Spleen (tissue), 11 donors: ENCODE results near the gene HNMT. TPM values are rescaled to one million over a fixed set of nuclear protein-coding genes. Genes with fewer than 3 reads are reported as not detected.

ENCODE experiments used
- DNase-seq: peaks from one replicate; pipeline ENCODE4 v3.0.0-alpha.2; 2020
- H3K27ac ChIP-seq, 8 donors: fragments of 200-600 bp; sonication (generic) in 7 of 8; 1 replicate in 4 of 8; 2 replicates in 4 of 8; pipeline versions ENCODE4 v1.5.0 to v1.8.0; 2016 to 2021; ENCODE audit warnings: inconsistent platforms in 4 of 8, mild to moderate bottlenecking in 4 of 8, moderate library complexity in 1 of 8
- H3K27me3 ChIP-seq, 7 donors: fragments of 200-600 bp; sonication (generic) in 6 of 7; replicated peaks in 1 of 7; 1 replicate in 4 of 7; 2 replicates in 3 of 7; pipeline versions ENCODE4 v1.5.0 to v1.8.0; 2016 to 2021; ENCODE audit warnings: inconsistent platforms in 3 of 7, mild to moderate bottlenecking in 1 of 7
- H3K36me3 ChIP-seq, 6 donors: fragments of 200-600 bp; sonication (generic) in 5 of 6; 1 replicate in 4 of 6; 2 replicates in 2 of 6; pipeline versions ENCODE4 v1.5.0 to v1.8.0; 2016 to 2021; ENCODE audit warnings: inconsistent platforms in 2 of 6
- H3K4me1 ChIP-seq, 6 donors: fragments of 200-600 bp; sonication (generic) in 5 of 6; 1 replicate in 3 of 6; 2 replicates in 3 of 6; pipeline versions ENCODE4 v1.5.0 to v1.8.0; 2016 to 2021; ENCODE audit warnings: inconsistent platforms in 3 of 6
- H3K4me3 ChIP-seq, 8 donors: fragments of 200-600 bp; sonication (generic) in 7 of 8; 1 replicate in 4 of 8; 2 replicates in 4 of 8; pipeline versions ENCODE4 v1.5.0 to v1.8.0; 2016 to 2021; ENCODE audit warnings: inconsistent platforms in 4 of 8, mild to moderate bottlenecking in 4 of 8, moderate library complexity in 2 of 8
- H3K9me3 ChIP-seq, 8 donors: fragments of 200-600 bp; sonication (generic) in 7 of 8; 1 replicate in 4 of 8; 2 replicates in 4 of 8; pipeline versions ENCODE4 v1.5.0 to v1.8.0; 2016 to 2021; ENCODE audit warnings: inconsistent platforms in 4 of 8
- CTCF ChIP-seq, 11 experiments: fragments of 200-600 bp in 7 of 11; fragments of 450-650 bp in 4 of 11; sonication (generic) in 4 of 11; IDR thresholded peaks in 8 of 11; conservative IDR thresholded peaks in 3 of 11; 1 replicate in 7 of 11; 2 replicates in 4 of 11; pipeline versions ENCODE4 v1.4.0 to v1.8.0; 2016 to 2021; ENCODE audit warnings: antibody characterized with exemption in 11 of 11, inconsistent platforms in 4 of 11, mild to moderate bottlenecking in 1 of 11
- POLR2A ChIP-seq, 3 donors: fragments of 450-650 bp; IDR thresholded peaks; one replicate each; pipeline ENCODE4 v1.5.1; 2017; ENCODE audit warnings: antibody characterized with exemption in 3 of 3, mild to moderate bottlenecking in 1 of 3
- POLR2AphosphoS5 ChIP-seq, 3 donors: sonication (generic); formaldehyde crosslinking; IDR thresholded peaks; one replicate each; pipeline ENCODE4 v1.5.1; 2017; ENCODE audit warnings: antibody characterized with exemption in 3 of 3
- WGBS, 5 donors: extraction: QIAGEN DNeasy Blood & Tissue Kit in 3 of 5; methylation state at CpG; one replicate each; pipeline versions ENCODE4 v1.1.5 to v1.1.7; 2013 to 2018; 5-methylcytosine and 5-hydroxymethylcytosine counted together
- intact Hi-C: fragments of 100-400 bp; cut with DNase I; formaldehyde crosslinking; loops from one replicate; pipeline ENCODE4 v1.15.0; 2023; ENCODE audit warnings: low total_unique reads
- polyA plus RNA-seq, 3 donors: library from polyadenylated mRNA; stranded (reverse); fragments of 200-250 nt; gene quantifications; one replicate each; pipeline ENCODE4 v1.2.1, GENCODE V29; 2013
- total RNA-seq, 7 donors: library from RNA; depleted of rRNA in 3 of 7; stranded (reverse); fragments of >200 nt in 3 of 7; fragmentation: NEBNext Ultra II Directional in 4 of 7; extraction: Animal tissue kit (Norgen Biotek cat#: 25700) in 4 of 7; gene quantifications; one replicate each; pipeline versions ENCODE4 v1.1.0 to v1.2.1, GENCODE V29; 2016 to 2021
- donor health status: healthy with polysubstance abuse.
- donor health status: DM: no; HTN: no; CAD: no; lungs with moderate emphysema.
- donor health status: DM: no; HTN: no; CAD: no.
- donor health status: Bipolar disorder and iron deficiency.
- donor health status: healthy.
- donor health status: DM: no; HTN: no; CAD: no.
- donor health status: DM: yes; HTN: yes; CAD: no.

The HNMT gene
- total and polyA plus RNA-seq, 10 donors: 31.2 to 74.2 (median 45.6) TPM

- no peak for DNase-seq
- Histone ChIP-seq H3K36me3 (peaks cover 0 to 11% (median 0%) of the 10 kb centered on the region in 6 donors), H3K9me3 (peaks cover 0 to 10% (median 4%) of the 10 kb centered on the region in 8 donors), H3K4me1 (no peaks in the 10 kb centered on the region), H3K4me3 (no peak overlapping the region), H3K27ac (no peak overlapping the region), H3K27me3 (no peaks in the 10 kb centered on the region)
- intact Hi-C loops: no loop called here
- WGBS, 5 donors: 92 to 95% (median 94%) methylated on average over 4 of the region's 4 CpGs
- TF ChIP-seq POLR2A (IDR thresholded peaks at IDR 0.05) (no peak), POLR2AphosphoS5 (IDR thresholded peaks at IDR 0.05) (no peak), CTCF (IDR thresholded peaks at IDR 0.05 in 8 of 11, conservative IDR thresholded peaks at IDR 0.05 in 3 of 11) (no peak)
These were observed 33.5 kb downstream of the HNMT start for GRCh38 chr2:137997733-137998132.

- TF ChIP-seq POLR2A (IDR thresholded peaks at IDR 0.05) (no peak), CTCF (IDR thresholded peaks at IDR 0.05 in 8 of 11, conservative IDR thresholded peaks at IDR 0.05 in 3 of 11) (no peak), POLR2AphosphoS5 (IDR thresholded peaks at IDR 0.05) (no peak)
- DNase-seq: no peak
- Histone ChIP-seq H3K27ac (no peak overlapping the region), H3K36me3 (peaks cover 0 to 12% (median 0%) of the 10 kb centered on the region in 6 donors), H3K27me3 (no peaks in the 10 kb centered on the region), H3K4me1 (no peaks in the 10 kb centered on the region), H3K4me3 (no peak overlapping the region), H3K9me3 (peaks cover 0 to 10% (median 2%) of the 10 kb centered on the region in 8 donors)
- intact Hi-C loops: no loop called here
- WGBS, 5 donors: 44 to 60% (median 53%) methylated on average over 1 of the region's 1 CpG
These were observed 34.2 kb downstream of the HNMT start for GRCh38 chr2:137998503-137998902.

GRCh38 chr2:137999273-137999672 is 35.0 kb downstream of the HNMT start:
- no peaks in the 10 kb centered on the region for H3K4me1 ChIP-seq
- intact Hi-C loops: no loop called here
- TF ChIP-seq POLR2A (IDR thresholded peaks at IDR 0.05) (no peak), POLR2AphosphoS5 (IDR thresholded peaks at IDR 0.05) (no peak), CTCF (IDR thresholded peaks at IDR 0.05 in 8 of 11, conservative IDR thresholded peaks at IDR 0.05 in 3 of 11) (no peak)
- H3K9me3 ChIP-seq: peaks cover 0 to 2% (median 0%) of the 10 kb centered on the region in 8 donors
- DNase-seq: no peak
- H3K36me3 ChIP-seq: peaks cover 0 to 19% (median 0%) of the 10 kb centered on the region in 6 donors
- no peak overlapping the region for H3K27ac ChIP-seq
- H3K27me3 ChIP-seq: no peaks in the 10 kb centered on the region
- no peak overlapping the region for H3K4me3 ChIP-seq
- 64 to 100% (median 73%) methylated on average over 1 of the region's 1 CpG for WGBS, 5 donors

- Histone ChIP-seq H3K9me3 (no peaks in the 10 kb centered on the region), H3K27me3 (no peaks in the 10 kb centered on the region), H3K27ac (no peak overlapping the region), H3K36me3 (peaks cover 0 to 19% (median 0%) of the 10 kb centered on the region in 6 donors), H3K4me1 (no peaks in the 10 kb centered on the region), H3K4me3 (no peak overlapping the region)
- TF ChIP-seq POLR2AphosphoS5 (IDR thresholded peaks at IDR 0.05): no peak
- TF ChIP-seq CTCF (IDR thresholded peaks at IDR 0.05 in 8 of 11, conservative IDR thresholded peaks at IDR 0.05 in 3 of 11): no peak
- no peak for TF ChIP-seq POLR2A (IDR thresholded peaks at IDR 0.05)
- intact Hi-C loops: no loop called here
- 71 to 80% (median 73%) methylated on average over 1 of the region's 1 CpG for WGBS, 5 donors
- no peak for DNase-seq
These were observed 35.7 kb downstream of the HNMT start for GRCh38 chr2:138000009-138000408.
